H1 (cell line): ENCODE measurements around the gene TRMT61B. TPM values are rescaled to one million over a fixed set of nuclear protein-coding genes. Genes with fewer than 3 reads are reported as not detected.

Experiments
- ATF2 ChIP-seq: IDR thresholded peaks from 2 replicates; pipeline ENCODE4 v1.6.1; 2012; ENCODE audit warnings: low read length, inconsistent platforms
- BACH1 ChIP-seq: IDR thresholded peaks from 2 replicates; pipeline ENCODE4 v1.6.1; 2012; ENCODE audit warnings: low read length, improper control_type of control experiment
- BCL11A ChIP-seq, 2 experiments: IDR thresholded peaks; one replicate each; pipeline ENCODE4 v1.6.1; 2011; ENCODE audit warnings: low read depth in 2 of 2, low read length in 2 of 2, mild to moderate bottlenecking in 2 of 2
- BRCA1 ChIP-seq: IDR thresholded peaks from 2 replicates; pipeline ENCODE4 v1.6.1; 2012; ENCODE audit warnings: low read depth, low read length, improper control_type of control experiment
- MAFK ChIP-seq: IDR thresholded peaks from 2 replicates; pipeline ENCODE4 v1.6.1; 2012; ENCODE audit warnings: low read depth, mild to moderate bottlenecking, improper control_type of control experiment, low read length
- RBBP5 ChIP-seq: IDR thresholded peaks from 2 replicates; pipeline ENCODE4 v1.7.1; 2012; ENCODE audit warnings: low read depth, mild to moderate bottlenecking, inconsistent platforms, low read length, moderate library complexity, borderline replicate concordance
- TEAD4 ChIP-seq: IDR thresholded peaks from 2 replicates; pipeline ENCODE4 v1.6.1; 2012; ENCODE audit warnings: low read depth, low read length, inconsistent platforms, mixed read lengths
- polyA plus RNA-seq, 7 experiments: library from polyadenylated mRNA; depleted of rRNA in 3 of 7; stranded (reverse) in 5 of 7; unstranded in 2 of 7; fragments of >200 nt in 5 of 7; fragments of 200-250 nt in 2 of 7; gene quantifications; 1 replicate in 5 of 7; 2 replicates in 1 of 7; 4 replicates in 1 of 7; pipeline versions ENCODE4 v1.2.1 to v1.2.3, GENCODE V29; 2011 to 2013; ENCODE audit warnings: missing spikeins in 2 of 7, mixed read lengths in 2 of 7
- small RNA-seq: library from polyadenylated mRNA; stranded (forward); fragments of <200 nt; extraction: miRNeasy Mini kit (QIAGEN cat#:217004); gene quantifications from one replicate; pipeline ENCODE3, GENCODE V24; 2013; ENCODE audit not compliant: insufficient read depth
- total RNA-seq: library from RNA; stranded (reverse); fragmentation: NEBNext Ultra II Directional; extraction: Animal tissue kit (Norgen Biotek cat#: 25700); gene quantifications from 2 replicates; pipeline ENCODE4 v1.2.1, GENCODE V29; 2021

The TRMT61B gene
- total and polyA plus RNA-seq, 2 of the 8 experiments (the other 6 are each of a cell fraction or from before 2014, with no cell fraction given), result 10.4 to 27.8 TPM

DNA sequence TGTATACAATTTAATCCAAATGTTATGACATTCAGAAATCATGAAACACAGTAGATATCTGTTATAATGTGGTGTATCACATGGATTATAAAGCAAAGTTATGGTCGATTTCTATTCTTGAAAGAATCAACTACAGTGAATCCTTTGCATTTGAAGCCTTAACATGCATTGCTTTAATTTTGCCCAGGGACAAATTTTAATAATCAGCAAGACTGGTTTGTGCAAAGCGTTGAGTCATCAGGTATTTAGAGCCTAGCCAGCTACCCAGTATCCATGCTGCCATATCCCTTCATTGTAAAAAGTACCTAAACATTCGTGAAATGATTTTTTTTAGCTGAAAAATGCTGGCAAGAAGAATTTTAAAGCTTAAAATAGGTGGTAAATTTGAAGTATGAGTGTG is 68.4 kb downstream of the TRMT61B start (continued):
- TF ChIP-seq TEAD4 (no peak), BCL11A (IDR thresholded peaks at IDR 0.05; ENCODE audit: low read depth in 2 of 2, low read length in 2 of 2) (no peak), BRCA1 (no peak), MAFK (no peak), RBBP5 (no peak), ATF2 (no peak), BACH1 (no peak)

Small RNA genes within 50 kb of the gene (small RNA-seq; reads per million reads assigned to genes)
- gene SNORD92, result 141 reads per million, percentile 98 among the genes with 10 or more reads in this experiment

Other genes with a start within 250 kb of the TRMT61B start
- 158 and 165 TPM in 2 replicates for gene PPP1CB, start 118.5 kb downstream of the TRMT61B start, total RNA-seq
- gene PPP1CB, start 118.5 kb downstream of the TRMT61B start, polyA plus RNA-seq (2011; rRNA removed), result 15.5 and 30.7 TPM in 2 replicates
- gene SPDYA, start 59.5 kb downstream of the TRMT61B start, total RNA-seq, result 0.27 and 0.35 TPM in 2 replicates
- gene SPDYA, start 59.5 kb downstream of the TRMT61B start, polyA plus RNA-seq (2011; rRNA removed), result 0.09 and 0.12 TPM in 2 replicates
- gene WDR43, start 24.4 kb upstream of the TRMT61B start, total RNA-seq, result 135 and 142 TPM in 2 replicates
- gene WDR43, start 24.4 kb upstream of the TRMT61B start, polyA plus RNA-seq (2011; rRNA removed), result 27.1 and 57.8 TPM in 2 replicates
- gene TOGARAM2, start 111.0 kb upstream of the TRMT61B start, total RNA-seq, result 0.59 and 1.4 TPM in 2 replicates
- gene TOGARAM2, start 111.0 kb upstream of the TRMT61B start, polyA plus RNA-seq (2011; rRNA removed), result 0.42 and 0.63 TPM in 2 replicates
- not detected in 2 replicates for gene PCARE, start 204.2 kb upstream of the TRMT61B start, total RNA-seq
- not detected in 2 replicates for gene PCARE, start 204.2 kb upstream of the TRMT61B start, polyA plus RNA-seq (2011; rRNA removed)
- 0.09 TPM in 1 of 2 replicates, not detected in the other for gene CLIP4, start 245.1 kb upstream of the TRMT61B start, total RNA-seq
- 0.02 and 0.08 TPM in 2 replicates for gene CLIP4, start 245.1 kb upstream of the TRMT61B start, polyA plus RNA-seq (2011; rRNA removed)